ENCODE measurements around the gene GPR37L1.

The GPR37L1 gene

GRCh38 chr1:202150602-202151001 lies 27.9 kb downstream of the GPR37L1 start:
- no peaks in the 10 kb centered on the region for H3K9me3 ChIP-seq (ENCODE audit: control insufficient read depth, insufficient read depth, low read length)
- peaks cover 8% of the 10 kb centered on the region for H3K4me1 ChIP-seq (ENCODE audit: insufficient read depth, low read length)
- no peak overlapping the region for H3K9ac ChIP-seq (ENCODE audit: low read depth, low read length)
- H3K36me3 ChIP-seq (ENCODE audit: insufficient read depth, low read length): no peaks in the 10 kb centered on the region

GRCh38 chr1:202151045-202151444 lies 28.3 kb downstream of the GPR37L1 start:
- no peak overlapping the region for H3K9ac ChIP-seq (ENCODE audit: low read depth, low read length)
- no peaks in the 10 kb centered on the region for H3K36me3 ChIP-seq (ENCODE audit: insufficient read depth, low read length)

DNA sequence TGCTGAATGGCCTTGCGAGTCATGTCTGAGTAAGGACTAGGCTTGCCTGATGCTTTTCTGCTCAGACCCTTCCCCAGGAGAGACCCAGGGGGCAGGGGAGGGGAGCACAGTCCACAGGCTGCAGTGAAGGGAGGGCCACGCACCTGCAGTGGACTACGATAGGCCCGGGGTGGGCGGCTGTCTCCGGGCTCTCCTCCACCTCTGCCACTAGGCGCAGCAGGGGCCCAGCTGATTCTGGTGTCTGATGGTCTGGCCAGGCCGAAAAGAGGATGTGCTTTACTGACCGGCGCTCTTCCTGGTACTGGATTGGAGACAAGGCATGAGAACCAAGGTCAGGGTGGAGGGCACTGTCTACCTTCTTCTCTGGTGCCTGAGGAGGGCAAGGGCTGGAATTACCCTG lies 29.7 kb downstream of the GPR37L1 start:
- no peak overlapping the region for H3K9ac ChIP-seq (ENCODE audit: low read depth, low read length)
- no peaks in the 10 kb centered on the region for H3K36me3 ChIP-seq (ENCODE audit: insufficient read depth, low read length)
- no peaks in the 10 kb centered on the region for H3K9me3 ChIP-seq (ENCODE audit: control insufficient read depth, insufficient read depth, low read length)
- H3K4me1 ChIP-seq (ENCODE audit: insufficient read depth, low read length): peaks cover 8% of the 10 kb centered on the region

More at GRCh38 chr1:202151045-202151444, 28.3 kb downstream of the GPR37L1 start:
- Histone ChIP-seq H3K9me3 (ENCODE audit: control insufficient read depth, insufficient read depth, low read length) (no peaks in the 10 kb centered on the region), H3K4me1 (ENCODE audit: insufficient read depth, low read length) (peaks cover 8% of the 10 kb centered on the region)

GRCh38 chr1:202153284-202153683 lies 30.6 kb downstream of the GPR37L1 start:
- Histone ChIP-seq H3K36me3 (ENCODE audit: insufficient read depth, low read length) (no peaks in the 10 kb centered on the region), H3K9me3 (ENCODE audit: control insufficient read depth, insufficient read depth, low read length) (no peaks in the 10 kb centered on the region), H3K4me1 (ENCODE audit: insufficient read depth, low read length) (peaks cover 8% of the 10 kb centered on the region), H3K9ac (ENCODE audit: low read depth, low read length) (no peak overlapping the region)

DNA sequence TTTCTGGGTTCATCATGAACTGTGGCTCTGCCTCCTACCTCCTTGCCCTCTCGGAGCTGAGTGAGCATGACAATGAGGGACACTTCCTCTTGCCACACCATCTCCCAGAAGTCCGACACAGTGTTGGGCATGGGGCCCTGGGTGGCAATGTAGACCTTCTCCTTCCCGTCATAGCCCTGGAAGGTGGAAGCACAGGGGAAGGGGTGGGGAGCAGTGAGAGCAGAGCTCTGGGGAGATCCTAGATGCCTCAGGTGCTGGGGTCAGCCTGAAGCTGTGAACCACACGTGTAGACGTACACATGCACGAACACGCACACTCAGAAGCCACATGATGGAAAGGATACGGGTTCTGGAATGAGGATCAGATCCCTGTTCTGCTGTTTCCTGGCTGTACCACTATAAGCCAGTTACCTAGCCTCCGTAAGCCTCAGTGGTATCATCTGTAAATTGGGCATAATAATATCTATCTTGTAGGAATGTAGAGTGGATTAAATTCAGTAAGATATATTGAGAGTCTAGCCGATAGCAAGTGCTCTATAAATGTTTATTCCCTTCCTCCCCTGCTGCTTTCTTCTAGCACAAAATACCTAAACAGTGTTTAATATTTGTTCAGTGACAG lies 31.5 kb downstream of the GPR37L1 start:
- H3K4me1 ChIP-seq (ENCODE audit: insufficient read depth, low read length): peaks cover 14% of the 10 kb centered on the region
- no peaks in the 10 kb centered on the region for H3K9me3 ChIP-seq (ENCODE audit: control insufficient read depth, insufficient read depth, low read length)
- no peak overlapping the region for H3K9ac ChIP-seq (ENCODE audit: low read depth, low read length)
- no peaks in the 10 kb centered on the region for H3K36me3 ChIP-seq (ENCODE audit: insufficient read depth, low read length)

DNA sequence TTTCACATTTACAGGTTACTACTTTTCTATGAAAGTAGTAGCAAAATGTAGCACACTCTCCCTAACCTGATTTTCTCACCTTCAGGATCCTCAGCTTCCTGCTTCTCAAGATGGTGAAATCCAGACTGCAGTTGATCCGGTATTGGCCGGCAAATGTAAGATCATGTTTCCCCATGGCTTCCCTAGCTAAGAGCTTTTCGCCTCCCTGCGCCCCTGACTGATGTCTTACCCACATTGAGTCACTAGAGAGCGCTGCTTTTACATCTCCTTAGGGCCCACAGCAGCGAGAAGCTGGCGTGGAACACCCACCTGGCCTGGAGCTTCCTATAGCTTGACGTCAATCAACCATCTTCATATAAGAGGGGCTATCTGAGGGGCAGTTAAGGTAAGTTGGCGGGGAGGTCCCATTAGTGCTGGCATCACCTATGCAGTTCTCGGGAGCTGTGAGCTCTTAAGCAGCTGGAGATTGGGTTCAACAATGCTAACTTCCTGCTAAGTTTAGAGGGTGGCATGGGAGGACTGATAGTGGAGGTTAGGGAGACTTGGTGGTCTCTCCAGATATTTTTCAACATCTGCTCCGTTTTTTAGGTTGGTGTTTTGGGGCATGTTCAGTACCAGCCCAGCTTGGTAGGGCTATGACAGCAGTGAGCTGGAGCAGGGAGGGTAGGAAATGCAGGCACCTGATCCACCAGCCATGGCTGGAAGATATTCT lies 32.2 kb downstream of the GPR37L1 start:
- H3K4me1 ChIP-seq (ENCODE audit: insufficient read depth, low read length): peaks cover 20% of the 10 kb centered on the region
- H3K9ac ChIP-seq (ENCODE audit: low read depth, low read length): no peak overlapping the region
- H3K9me3 ChIP-seq (ENCODE audit: control insufficient read depth, insufficient read depth, low read length): no peaks in the 10 kb centered on the region
- H3K36me3 ChIP-seq (ENCODE audit: insufficient read depth, low read length): no peaks in the 10 kb centered on the region

DNA sequence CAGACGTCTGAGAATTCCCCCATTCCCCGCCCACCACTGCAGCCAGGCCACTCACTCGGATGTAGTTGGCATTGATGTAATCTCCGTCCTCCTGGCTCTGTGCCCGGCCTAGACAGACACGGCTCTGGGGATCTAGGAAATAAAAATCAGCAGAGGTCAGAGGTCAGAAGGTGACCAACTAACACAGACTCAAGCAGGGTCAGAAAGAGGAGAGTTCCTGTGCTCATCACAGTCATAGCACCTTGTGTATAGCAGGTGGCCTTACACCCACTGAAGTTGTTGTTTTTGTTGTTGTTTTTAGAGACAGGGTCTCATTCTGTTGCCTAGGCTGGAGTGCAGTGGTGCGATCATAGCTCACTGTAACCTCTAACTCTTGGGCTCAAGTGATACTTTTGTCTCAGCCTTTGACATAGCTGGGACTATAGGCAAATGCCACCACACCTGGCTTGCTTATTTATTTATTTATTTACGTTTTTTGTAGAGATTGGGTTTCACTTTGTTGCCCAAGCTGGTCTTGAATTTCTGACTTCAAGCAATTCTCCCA lies 32.8 kb downstream of the GPR37L1 start:
- Histone ChIP-seq H3K9me3 (ENCODE audit: control insufficient read depth, insufficient read depth, low read length) (no peaks in the 10 kb centered on the region), H3K9ac (ENCODE audit: low read depth, low read length) (no peak overlapping the region), H3K4me1 (ENCODE audit: insufficient read depth, low read length) (peaks cover 24% of the 10 kb centered on the region), H3K36me3 (ENCODE audit: insufficient read depth, low read length) (no peaks in the 10 kb centered on the region)

DNA sequence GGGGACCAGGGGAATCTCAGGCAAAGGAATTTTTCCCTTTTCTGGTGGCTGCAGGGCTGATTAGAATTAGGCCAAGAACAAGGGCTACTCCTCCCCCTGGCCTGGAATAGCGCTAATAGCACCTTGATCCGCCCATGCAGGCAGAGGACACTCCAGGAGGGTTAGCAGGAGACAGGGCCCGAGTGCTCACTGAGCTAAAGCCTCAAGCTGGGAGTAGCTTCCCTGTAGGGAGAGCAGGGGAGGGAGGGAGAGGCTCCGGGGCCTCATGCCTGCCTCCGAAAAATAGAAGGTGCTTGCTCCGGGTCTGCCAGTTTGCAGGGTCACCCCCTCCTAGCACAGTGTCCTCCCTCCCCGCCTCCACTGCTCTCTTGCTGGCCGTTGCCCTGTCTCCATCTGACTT lies 33.9 kb downstream of the GPR37L1 start:
- Histone ChIP-seq H3K36me3 (ENCODE audit: insufficient read depth, low read length) (no peaks in the 10 kb centered on the region), H3K4me1 (ENCODE audit: insufficient read depth, low read length) (peaks cover 26% of the 10 kb centered on the region), H3K9ac (ENCODE audit: low read depth, low read length) (no peak overlapping the region), H3K9me3 (ENCODE audit: control insufficient read depth, insufficient read depth, low read length) (no peaks in the 10 kb centered on the region)

DNA sequence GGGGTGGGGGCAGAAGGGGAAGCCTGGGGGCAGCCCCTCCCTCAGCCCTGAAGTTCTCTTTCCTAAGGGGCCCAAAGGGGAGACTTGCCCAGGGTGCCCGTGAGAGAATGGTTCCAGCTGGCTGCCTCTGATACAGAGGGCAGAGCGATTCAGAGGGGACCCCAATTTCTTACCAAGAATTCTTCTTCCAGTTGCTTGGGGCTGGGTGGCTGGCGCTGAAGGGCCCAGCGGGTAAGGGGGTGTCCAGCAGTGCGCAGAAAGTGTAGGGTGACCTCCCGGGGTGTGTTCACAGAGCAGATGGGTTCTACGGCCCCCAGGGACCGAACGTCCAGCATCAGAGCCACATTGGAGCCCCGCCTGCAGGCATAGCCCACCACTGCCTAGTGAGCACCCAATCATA lies 35.2 kb downstream of the GPR37L1 start:
- Histone ChIP-seq H3K9me3 (ENCODE audit: control insufficient read depth, insufficient read depth, low read length) (no peaks in the 10 kb centered on the region), H3K4me1 (ENCODE audit: insufficient read depth, low read length) (peaks cover 34% of the 10 kb centered on the region), H3K36me3 (ENCODE audit: insufficient read depth, low read length) (no peaks in the 10 kb centered on the region), H3K9ac (ENCODE audit: low read depth, low read length) (no peak overlapping the region)

GRCh38 chr1:202158810-202159533 lies 36.3 kb downstream of the GPR37L1 start:
- Histone ChIP-seq H3K4me1 (ENCODE audit: insufficient read depth, low read length) (peaks cover 37% of the 10 kb centered on the region), H3K9me3 (ENCODE audit: control insufficient read depth, insufficient read depth, low read length) (no peaks in the 10 kb centered on the region), H3K9ac (ENCODE audit: low read depth, low read length) (no peak overlapping the region), H3K36me3 (ENCODE audit: insufficient read depth, low read length) (no peaks in the 10 kb centered on the region)

- no peak overlapping the region for H3K9ac ChIP-seq (ENCODE audit: low read depth, low read length)
- H3K9me3 ChIP-seq (ENCODE audit: control insufficient read depth, insufficient read depth, low read length): no peaks in the 10 kb centered on the region
- H3K4me1 ChIP-seq (ENCODE audit: insufficient read depth, low read length): peaks cover 32% of the 10 kb centered on the region
- no peaks in the 10 kb centered on the region for H3K36me3 ChIP-seq (ENCODE audit: insufficient read depth, low read length)
These were observed 37.0 kb downstream of the GPR37L1 start for GRCh38 chr1:202159534-202160371.

GRCh38 chr1:202160377-202160940 lies 37.7 kb downstream of the GPR37L1 start, which contains the start of gene PTPN7:
Gene PTPN7, minus strand, starts transcription at chr1:202160602. Its CDS starts 1,200 bp downstream, at chr1:202159402.
- H3K4me1 ChIP-seq (ENCODE audit: insufficient read depth, low read length): peaks cover 35% of the 10 kb centered on the region
- H3K9me3 ChIP-seq (ENCODE audit: control insufficient read depth, insufficient read depth, low read length): no peaks in the 10 kb centered on the region
- H3K9ac ChIP-seq (ENCODE audit: low read depth, low read length): no peak within 1 kb of the TSS
- H3K36me3 ChIP-seq (ENCODE audit: insufficient read depth, low read length): no peaks in the 10 kb centered on the region

DNA sequence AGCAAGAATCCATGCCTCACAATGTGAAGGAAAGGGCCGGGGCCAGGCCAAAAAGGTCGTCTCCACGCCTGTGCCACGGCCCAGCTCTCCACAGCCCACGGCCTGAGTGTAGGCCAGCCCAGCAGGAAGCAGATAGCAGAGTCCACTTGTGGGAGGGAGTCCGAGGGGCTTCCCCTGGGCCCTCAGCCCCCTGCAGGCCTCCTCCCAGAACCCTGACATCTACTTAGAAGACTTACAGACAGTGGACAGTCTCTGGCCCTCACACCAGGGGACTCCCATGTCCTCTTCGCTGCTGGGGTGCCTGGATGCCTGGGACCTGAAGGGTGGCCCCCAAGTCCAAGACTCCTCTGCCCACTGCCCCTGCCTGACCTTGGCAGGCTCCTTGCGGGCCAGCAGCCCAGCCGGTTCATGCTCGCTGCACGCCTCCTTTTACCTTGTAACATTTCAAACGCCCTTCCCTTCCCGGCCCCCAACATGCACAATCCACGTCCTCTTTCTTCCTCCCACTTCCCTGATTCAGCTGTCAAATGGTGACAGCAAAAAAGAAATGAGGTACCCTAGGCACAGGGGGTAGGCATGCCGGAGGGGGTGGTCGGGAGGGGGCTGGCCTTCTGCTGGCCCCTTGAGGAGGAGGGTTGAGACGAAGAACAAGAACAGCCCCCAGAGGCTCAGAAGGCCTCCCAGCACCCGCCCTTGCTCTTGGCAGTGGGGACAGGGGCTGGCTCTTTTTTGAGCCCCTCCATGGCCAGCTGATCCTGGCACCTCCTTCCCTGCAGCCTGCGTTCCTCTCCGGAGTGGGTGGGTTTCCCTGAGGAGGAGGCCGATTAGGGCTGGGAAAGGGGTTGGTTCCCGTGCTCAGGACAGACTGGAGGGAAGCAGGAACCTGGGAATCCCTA lies 38.7 kb downstream of the GPR37L1 start:
- Histone ChIP-seq H3K36me3 (ENCODE audit: insufficient read depth, low read length) (no peaks in the 10 kb centered on the region), H3K9ac (ENCODE audit: low read depth, low read length) (no peak overlapping the region), H3K9me3 (ENCODE audit: control insufficient read depth, insufficient read depth, low read length) (no peaks in the 10 kb centered on the region), H3K4me1 (ENCODE audit: insufficient read depth, low read length) (peaks cover 43% of the 10 kb centered on the region)

Data from ES-I3 (cell line).